Cardiac muscle cell (in vitro differentiated cells and primary cell): ENCODE measurements around the gene IFNL4. TPM values are rescaled to one million over a fixed set of nuclear protein-coding genes. Genes with fewer than 3 reads are reported as not detected.
"Not testable (repeated sequence)": the region's sequence is repeated elsewhere in the genome, so short reads cannot be mapped to it uniquely, and the experiment has no call there.

Experiments used
- DNase-seq, 2 donors: peaks; one replicate each; pipeline versions ENCODE4 v3.0.0 to v3.0.0-alpha.2; 2010 to 2017; ENCODE audit warnings: low read depth in 1 of 2, low spot score in 1 of 2
- H3K27ac ChIP-seq: fragments of 200-600 bp; sonication (generic); 2 replicates; pipeline ENCODE4 v1.5.1; 2016
- H3K27me3 ChIP-seq: fragments of 200-600 bp; sonication (generic); 2 replicates; pipeline ENCODE4 v1.6.0; 2016; ENCODE audit warnings: control low read depth
- H3K36me3 ChIP-seq: fragments of 200-600 bp; sonication (generic); 2 replicates; pipeline ENCODE4 v1.5.1; 2016; ENCODE audit warnings: control low read depth
- H3K4me1 ChIP-seq: fragments of 200-600 bp; sonication (generic); 2 replicates; pipeline ENCODE4 v1.8.1; 2017; ENCODE audit warnings: low read depth, mild to moderate bottlenecking, mixed run types
- H3K4me3 ChIP-seq: fragments of 200-600 bp; sonication (generic); 2 replicates; pipeline ENCODE4 v1.5.1; 2016; ENCODE audit warnings: mild to moderate bottlenecking
- H3K9me3 ChIP-seq: fragments of 200-600 bp; sonication (generic); 2 replicates; pipeline ENCODE4 v1.5.1; 2017; ENCODE audit warnings: low read depth, mild to moderate bottlenecking, control low read depth
- CTCF ChIP-seq: IDR thresholded peaks from 2 replicates; pipeline ENCODE4 v1.5.1; 2012; ENCODE audit warnings: low read depth, mild to moderate bottlenecking, low read length
- polyA plus RNA-seq: library from polyadenylated mRNA; unstranded; fragments of >200 nt; fragmentation: Nextera tagmentation; extraction: Ambion mirVana; gene quantifications from 2 replicates; pipeline ENCODE4 v1.2.1, GENCODE V29; 2016
- total RNA-seq: library from RNA; depleted of rRNA; stranded (reverse); fragments of >200 nt; gene quantifications from 2 replicates; pipeline ENCODE4 v1.2.3, GENCODE V29; 2016

IFNL4 gene
- total and polyA plus RNA-seq, 2 experiments from 2014 or later, result not detected

DNA sequence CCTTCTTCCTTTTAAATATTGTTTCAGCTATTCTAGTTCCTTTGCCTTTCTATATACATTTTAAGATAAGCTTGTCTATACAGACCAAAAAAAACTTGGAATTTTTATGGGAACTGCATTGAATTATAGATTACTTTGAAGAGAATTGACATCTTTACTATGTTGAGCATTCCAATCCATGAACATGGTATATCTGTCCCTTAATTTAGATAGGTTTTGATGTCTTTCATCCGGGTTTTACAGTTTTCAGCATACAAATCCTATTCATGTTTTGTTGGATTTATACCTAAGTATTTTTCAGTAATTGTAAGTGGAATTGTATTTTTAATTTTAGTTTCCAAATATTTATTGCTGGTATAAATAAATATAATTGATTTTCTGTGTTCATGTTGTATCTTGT lies 35.4 kb upstream of the IFNL4 start:
- no peaks in the 10 kb centered on the region for H3K9me3 ChIP-seq
- H3K27me3 ChIP-seq, result peaks cover 21% of the 10 kb centered on the region
- no peaks in the 10 kb centered on the region for H3K36me3 ChIP-seq
- no peaks in the 10 kb centered on the region for H3K4me1 ChIP-seq
- no peak for DNase-seq
- H3K27ac ChIP-seq, result no peak overlapping the region
- no peak for TF ChIP-seq CTCF
- no peak overlapping the region for H3K4me3 ChIP-seq

- no peak for TF ChIP-seq CTCF
- Histone ChIP-seq H3K9me3 (no peaks in the 10 kb centered on the region), H3K4me3 (no peak overlapping the region), H3K4me1 (no peaks in the 10 kb centered on the region), H3K36me3 (no peaks in the 10 kb centered on the region), H3K27me3 (peaks cover 18% of the 10 kb centered on the region), H3K27ac (no peak overlapping the region)
- no peak for DNase-seq
Measured at GRCh38 chr19:39282021-39282420, 33.4 kb upstream of the IFNL4 start.

DNA sequence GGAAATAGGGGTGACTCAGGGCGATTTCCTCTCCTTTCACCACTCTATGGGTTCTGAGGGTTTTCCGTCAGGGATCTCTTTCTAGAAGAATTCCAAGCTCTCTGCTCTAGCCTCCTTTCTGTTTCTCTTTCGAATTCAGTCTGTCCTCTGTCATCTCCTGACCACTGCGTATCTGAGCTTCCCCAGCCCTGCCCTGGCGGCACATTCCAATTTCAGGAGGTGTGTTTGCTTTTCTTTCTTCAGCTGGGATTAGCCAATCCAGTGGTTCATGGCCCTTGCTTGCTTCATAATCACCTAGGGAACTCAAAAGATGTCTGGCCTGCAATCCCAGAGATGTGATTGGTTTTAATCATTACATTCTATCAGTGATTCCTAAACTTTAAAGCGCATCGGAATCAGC lies 28.9 kb upstream of the IFNL4 start:
- Histone ChIP-seq H3K27ac (no peak overlapping the region), H3K36me3 (no peaks in the 10 kb centered on the region), H3K4me3 (no peak overlapping the region), H3K27me3 (peaks cover 2% of the 10 kb centered on the region), H3K4me1 (no peaks in the 10 kb centered on the region), H3K9me3 (no peaks in the 10 kb centered on the region)
- DNase-seq, result peak in 1 of 2 donors; percentile 62
- no peak for TF ChIP-seq CTCF

DNA sequence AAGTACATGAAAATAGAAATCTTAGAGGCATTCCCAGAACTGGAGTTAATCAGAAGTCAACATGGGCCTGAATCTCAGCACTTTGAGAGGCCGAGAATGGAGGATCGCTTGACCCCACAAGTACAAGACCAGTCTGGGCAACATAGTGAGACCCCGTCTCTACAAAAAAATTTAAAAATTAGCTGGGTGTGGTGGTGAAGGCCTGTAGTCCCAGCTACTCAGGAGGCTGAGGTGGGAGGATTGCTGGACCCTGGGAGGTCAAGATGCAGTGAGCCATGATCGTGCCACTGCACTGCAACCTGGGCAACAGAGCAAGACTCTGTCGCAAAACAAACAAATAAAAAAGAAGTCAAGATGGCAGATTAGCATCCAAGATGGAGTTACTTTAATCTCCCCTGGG lies 28.1 kb upstream of the IFNL4 start:
- Histone ChIP-seq H3K27me3 (peaks cover 1% of the 10 kb centered on the region), H3K27ac (no peak overlapping the region), H3K36me3 (no peaks in the 10 kb centered on the region), H3K9me3 (no peaks in the 10 kb centered on the region), H3K4me3 (no peak overlapping the region), H3K4me1 (no peaks in the 10 kb centered on the region)
- TF ChIP-seq CTCF, result no peak
- DNase-seq, result no peak

DNA sequence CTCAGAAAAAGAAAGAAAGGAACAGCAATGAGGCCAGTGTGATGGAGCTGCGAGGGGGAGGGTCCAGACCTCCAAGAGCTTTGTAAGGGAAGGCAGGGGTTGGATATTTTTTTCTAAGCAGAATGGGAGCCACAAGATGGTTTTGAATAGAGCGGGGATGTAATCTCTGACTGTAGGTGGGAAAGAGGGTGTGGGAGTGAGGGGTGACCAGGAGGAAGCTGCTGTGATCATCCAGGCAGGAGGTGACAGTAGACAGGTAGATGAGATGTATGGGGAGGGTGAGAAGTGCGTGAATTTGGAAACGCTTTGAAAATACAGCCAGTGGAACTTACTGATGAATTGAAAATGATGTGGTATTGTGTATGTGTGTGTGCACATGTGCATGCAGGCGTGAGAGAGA lies 26.9 kb upstream of the IFNL4 start:
- H3K27me3 ChIP-seq, result peaks cover 5% of the 10 kb centered on the region
- no peak for DNase-seq

GRCh38 chr19:39273859-39274258 lies 25.2 kb upstream of the IFNL4 start:
- H3K4me1 ChIP-seq, H3K36me3 ChIP-seq, DNase-seq, H3K9me3 ChIP-seq, H3K27ac ChIP-seq, H3K4me3 ChIP-seq, H3K27me3 ChIP-seq: not testable (repeated sequence)

More for the DNA sequence above, 26.9 kb upstream of the IFNL4 start:
- Histone ChIP-seq H3K4me1 (no peaks in the 10 kb centered on the region), H3K9me3 (no peaks in the 10 kb centered on the region), H3K27ac (no peak overlapping the region), H3K36me3 (no peaks in the 10 kb centered on the region), H3K4me3 (no peak overlapping the region)
- TF ChIP-seq CTCF, result no peak
